SK-N-DZ (cell line): ENCODE measurements around the gene AP1M1.

Source experiments
- DNase-seq: peaks from one replicate; pipeline ENCODE4 v3.0.0-alpha.2; 2015; ENCODE audit warnings: low spot score

The AP1M1 gene

GRCh38 chr19:16232127-16232526 is 34.4 kb downstream of the AP1M1 start:
- no peak for DNase-seq

GRCh38 chr19:16232568-16232967 is 34.9 kb downstream of the AP1M1 start:
- no peak for DNase-seq

DNA sequence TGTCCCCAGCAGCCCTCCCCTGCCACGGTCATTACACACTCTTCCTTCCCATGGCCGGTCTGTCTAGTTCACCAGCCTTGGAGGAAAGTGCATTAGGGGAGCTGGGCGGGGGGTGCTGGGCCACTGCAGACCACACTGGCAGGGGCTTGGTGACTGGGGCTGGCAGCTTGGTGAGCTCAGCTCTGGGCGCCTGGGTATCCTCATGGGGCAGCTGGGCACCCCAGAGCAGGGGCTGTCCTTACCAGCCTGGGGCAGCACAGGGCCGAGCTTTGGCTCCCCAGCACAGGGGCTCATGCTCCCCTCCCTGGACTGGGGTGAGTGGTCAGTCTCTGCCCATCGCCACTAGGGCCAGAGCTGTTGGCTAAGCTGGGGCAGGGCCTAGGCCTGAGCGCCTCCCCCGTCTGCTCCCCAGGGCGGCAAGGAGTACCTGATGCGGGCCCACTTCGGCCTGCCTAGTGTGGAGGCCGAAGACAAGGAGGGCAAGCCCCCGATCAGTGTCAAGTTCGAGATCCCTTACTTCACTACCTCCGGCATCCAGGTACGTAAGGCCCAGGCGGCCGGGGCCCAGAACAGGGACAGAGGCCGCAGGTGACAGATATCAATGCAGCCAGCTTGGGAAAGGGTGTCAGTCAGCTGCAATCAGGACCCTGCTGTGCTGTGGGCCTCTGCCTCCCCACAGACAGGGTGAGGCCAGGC is 35.5 kb downstream of the AP1M1 start:
- DNase-seq: no peak

DNA sequence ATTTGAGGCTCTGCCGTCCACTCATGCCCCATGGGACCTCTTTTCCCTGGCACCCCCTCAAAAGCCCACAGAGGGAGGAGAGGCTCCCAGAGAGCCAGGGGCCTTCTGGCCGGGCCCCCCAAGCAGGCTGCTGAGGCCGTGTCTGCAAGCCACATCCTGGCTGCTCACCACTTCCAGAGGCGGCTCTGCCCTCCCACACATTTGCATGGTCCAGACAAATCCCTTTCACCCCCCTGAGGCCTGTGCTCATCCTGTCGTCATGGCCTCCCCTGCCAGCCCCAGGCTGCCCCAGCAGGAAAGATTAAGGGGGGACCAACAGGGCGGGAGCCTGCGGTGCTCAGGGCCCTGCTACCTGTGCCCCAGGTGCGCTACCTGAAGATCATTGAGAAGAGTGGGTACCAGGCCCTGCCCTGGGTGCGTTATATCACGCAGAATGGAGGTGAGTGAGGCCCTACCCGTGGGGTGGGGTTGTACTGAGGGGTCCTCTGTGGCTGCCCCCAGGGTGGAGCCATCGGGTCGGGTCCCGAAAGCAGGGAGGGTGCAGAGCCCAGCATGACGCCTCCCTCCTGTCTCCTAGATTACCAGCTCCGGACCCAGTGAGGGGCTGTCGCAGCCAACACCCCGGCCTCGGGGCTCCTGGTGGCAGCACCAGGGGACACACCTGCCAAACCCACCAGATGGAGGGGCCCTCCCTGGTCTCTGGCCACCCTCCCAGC is 36.3 kb downstream of the AP1M1 start:
- no peak for DNase-seq

- DNase-seq: no peak
Observed at GRCh38 chr19:16234552-16235445, 37.1 kb downstream of the AP1M1 start.

GRCh38 chr19:16235811-16236652 is 38.3 kb downstream of the AP1M1 start:
- no peak for DNase-seq

DNA sequence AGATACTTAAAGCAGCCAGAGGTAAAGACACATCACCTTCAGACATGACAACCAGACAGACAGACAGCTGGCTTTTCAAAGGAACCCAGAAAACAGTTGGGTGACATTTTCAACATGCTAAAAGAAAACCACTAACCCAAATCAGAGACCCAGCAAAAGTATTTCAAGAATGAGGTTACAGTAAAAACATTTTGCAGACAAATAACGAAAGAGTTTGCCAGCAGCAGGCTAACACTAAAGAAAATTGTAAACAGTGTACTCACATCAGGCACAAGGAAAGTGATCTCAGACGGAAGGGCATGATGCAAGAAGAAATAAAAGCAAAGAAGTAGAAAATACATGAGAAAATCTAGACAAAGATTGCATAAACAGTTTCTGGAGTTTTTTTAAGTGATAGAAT is 46.4 kb downstream of the AP1M1 start:
- DNase-seq: no peak

GRCh38 chr19:16247353-16248182 is 49.9 kb downstream of the AP1M1 start:
- peak; percentile 70 for DNase-seq

- no peak for DNase-seq
Observed at GRCh38 chr19:16248380-16249023, 50.8 kb downstream of the AP1M1 start.

DNA sequence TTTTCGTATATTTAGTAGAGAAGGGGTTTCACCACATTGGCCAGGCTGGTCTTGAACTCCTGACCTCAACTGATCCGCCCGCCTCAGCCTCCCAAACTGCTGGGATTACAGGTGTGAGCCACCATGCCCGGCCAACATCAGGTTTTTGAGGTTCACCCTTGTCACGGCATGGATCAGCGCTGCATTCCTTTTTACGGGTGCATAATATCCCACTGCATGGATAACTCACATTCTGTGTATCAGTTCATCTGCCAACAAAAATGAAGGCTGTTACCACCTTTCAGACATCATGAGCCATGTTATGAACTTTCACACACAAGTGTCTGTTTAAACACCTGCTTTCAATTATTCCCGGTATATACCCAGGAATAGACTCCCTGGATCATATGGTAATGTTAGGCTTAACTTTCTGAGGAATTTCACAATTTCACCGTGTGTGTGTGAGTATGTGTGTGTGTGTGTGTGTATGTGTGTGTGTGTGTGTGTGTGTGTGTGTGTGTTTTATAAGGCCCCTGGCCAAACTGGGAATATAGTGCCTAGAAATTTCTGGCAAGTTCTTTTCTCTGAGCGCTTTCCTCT is 52.2 kb downstream of the AP1M1 start:
- no peak for DNase-seq

- DNase-seq: no peak
Observed at GRCh38 chr19:16252459-16253205, 54.9 kb downstream of the AP1M1 start.

- no peak for DNase-seq
Observed at GRCh38 chr19:16254851-16255408, 57.2 kb downstream of the AP1M1 start.

DNA sequence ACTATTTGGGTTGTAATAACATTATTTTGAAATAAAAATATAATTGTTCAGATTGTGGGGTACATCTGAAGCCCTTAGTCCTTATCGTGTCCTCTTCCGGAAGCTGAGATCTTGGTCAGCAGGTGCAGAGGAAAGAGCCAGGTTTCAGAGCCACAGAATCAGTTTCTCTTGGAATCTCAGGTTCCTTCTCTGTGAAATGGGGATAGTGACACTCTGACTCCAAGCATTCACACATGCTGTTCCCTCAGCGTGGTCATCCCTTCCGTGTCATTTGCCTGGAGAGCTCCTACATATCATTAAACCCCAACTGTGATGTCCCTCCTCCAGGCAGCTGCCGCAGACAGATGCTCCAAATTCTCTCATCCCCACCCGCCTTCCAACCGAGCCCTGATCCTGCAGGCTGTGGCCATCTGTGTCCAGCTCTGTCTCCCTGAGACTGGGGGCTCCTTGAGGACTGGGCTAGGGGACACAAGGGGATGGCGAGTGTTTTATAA is 59.8 kb downstream of the AP1M1 start:
- no peak for DNase-seq

DNA sequence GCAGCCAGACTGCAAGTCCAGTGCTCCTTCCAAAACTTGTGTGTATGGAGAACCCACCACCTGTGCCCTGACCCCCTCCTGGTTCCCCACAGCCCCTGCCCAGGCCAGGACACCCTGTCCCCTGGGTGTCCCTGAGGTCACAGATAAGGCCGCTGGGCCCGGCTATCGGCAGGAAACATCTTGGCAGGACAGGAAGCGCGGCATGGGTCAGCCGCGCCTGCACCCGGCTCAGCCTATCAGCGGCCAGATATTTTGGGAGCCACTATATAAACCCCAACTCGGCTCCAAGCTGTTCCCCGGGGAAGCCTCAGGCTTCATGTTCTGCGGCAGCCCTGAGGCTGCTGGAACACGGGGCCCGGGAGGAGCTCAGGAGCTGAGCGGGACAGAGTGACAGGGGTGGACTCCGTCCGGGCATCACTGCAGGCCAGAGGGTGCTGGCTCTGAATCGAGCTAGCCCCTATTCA is 60.8 kb downstream of the AP1M1 start:
- DNase-seq: no peak

DNA sequence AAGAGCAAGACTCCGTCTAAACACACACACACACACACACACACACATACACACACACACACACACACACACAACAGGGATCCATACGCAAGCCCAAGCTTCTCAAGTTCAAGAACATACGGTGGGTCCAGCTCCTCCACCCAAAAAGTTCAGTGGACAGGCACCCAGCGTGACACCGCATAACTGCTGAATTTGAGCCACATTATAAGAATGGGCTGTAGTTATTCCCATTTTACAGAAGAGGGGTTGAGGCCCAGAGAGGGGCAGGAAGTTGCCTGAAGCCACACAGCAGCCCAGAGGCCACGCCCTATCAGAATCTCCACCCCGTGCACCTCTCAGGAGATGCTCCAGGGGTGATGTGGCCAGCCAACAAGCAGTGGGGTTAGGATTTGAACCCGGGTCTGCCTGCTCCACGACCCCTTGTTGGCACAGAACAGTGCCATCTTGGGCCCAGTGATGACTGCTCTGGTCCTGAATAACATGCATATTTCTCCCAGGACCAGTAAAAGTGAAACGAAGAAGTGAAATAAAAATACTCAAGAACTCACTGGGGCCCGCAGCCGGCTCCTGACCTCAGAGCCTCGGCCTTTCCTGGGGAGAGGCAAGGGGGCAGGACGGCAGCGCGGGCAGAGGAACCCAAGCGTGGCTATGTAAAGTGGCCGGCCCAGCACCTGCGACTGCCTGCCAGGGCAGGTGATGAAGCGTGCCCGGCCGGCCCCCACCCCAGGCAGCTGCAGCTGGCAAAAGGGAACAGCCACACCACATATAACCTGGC is 61.9 kb downstream of the AP1M1 start:
- DNase-seq: no peak

DNA sequence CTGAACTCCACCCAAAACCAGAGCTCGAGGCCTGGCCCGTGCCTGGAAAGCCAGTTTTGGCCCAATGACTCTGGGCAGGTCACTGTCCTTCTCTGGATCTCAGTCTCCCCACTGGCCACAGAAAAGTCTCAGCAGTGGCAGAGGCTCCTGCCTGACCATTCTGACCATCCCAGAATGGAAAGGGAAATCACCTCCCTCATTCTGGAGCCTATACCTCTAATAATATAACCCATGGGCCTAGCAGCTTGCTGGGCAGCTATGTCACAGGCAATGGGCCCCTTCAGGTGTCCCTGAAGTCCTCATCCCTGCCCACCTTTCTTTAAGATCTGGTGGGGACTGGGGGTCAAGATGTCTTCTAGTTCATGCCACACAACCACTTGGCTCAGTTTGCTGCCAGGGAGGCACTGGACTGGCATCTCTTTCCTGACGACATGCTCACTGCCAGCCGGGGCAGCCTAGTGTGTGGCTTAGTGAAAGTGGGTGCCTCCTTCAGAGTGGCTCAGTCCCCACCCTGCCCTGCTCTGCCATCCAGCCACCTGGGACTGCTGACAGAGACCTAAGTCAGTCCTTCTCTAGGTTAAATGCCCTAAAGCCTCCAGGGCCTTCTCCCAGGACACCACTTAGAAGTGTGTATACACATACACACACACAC is 62.6 kb downstream of the AP1M1 start:
- DNase-seq: no peak

DNA sequence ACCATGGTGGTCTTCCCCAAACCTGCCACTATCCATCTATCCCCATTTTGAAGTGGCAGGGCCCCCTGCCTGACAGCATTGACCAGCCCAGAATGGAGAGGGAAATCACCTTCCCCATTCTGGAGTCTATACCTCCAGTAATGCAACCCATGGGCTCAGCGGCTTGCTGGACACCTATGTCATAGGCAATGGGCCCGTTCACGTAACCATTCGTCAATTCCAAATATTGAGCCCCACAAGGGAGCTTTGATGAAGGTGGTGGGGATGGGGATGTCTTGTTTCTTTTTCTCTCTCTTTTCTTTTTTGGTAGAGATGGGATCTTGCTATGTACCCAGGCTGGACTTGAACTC is 63.1 kb downstream of the AP1M1 start:
- DNase-seq: no peak
